ENCODE measurements around the gene ZMYND8. TPM values are rescaled to one million over a fixed set of nuclear protein-coding genes. Genes with fewer than 3 reads are reported as not detected.
A peak's percentile ranks its signal among the peaks of the same experiment; 100 is the strongest.
"Not testable (repeated sequence)": the region's sequence is repeated elsewhere in the genome, so short reads cannot be mapped to it uniquely, and the experiment has no call there.

ZMYND8 gene
- polyA plus RNA-seq, 3 donors, result 41.8 to 44.2 (median 43.6) TPM

DNA sequence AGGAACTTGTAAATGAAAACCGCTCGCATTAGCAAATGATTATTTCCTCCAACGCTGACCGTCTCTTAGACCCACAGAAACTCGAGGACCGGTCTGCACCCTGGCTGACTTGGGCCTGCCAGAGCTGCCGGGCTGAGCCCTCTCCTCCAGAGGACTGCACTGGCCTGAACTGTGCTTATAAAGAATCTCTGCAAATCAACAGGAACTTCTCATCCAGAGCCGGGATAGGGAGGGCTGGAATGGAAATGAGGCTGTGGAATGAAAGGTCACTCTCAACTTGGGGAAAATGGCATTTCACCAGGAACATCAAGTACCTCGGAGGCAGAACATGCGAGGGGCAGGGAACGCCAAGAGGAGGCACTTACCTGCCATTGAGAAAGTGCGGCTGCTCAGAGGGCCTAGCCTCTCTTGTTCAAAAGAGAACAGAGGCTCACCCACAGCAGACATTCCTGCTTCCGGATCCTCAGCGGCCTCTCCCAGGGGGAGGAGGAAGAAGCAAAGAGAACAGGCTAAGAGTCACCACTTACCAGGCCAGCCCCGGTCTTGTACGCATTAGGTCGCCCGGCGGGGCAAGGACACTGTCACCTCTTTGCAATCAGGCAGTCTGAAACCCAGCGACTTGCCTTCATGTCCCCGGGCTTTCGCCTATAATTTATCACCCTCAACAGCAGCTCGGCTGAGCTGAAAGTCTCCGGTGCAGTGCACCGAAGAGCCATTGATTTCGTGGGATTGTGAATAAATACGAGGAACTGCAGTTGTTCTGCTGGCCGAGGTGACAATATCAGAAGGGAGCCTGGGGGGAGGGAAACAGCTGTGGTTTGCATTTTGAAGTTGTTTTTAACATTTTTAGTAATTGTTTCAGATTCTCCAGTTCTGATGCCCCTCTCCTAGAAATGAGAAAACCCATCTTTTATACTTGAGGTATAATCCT lies 37.6 kb downstream of the ZMYND8 start:
- peak in 3 of 11 donors; percentile 59 to 65 (median 60) for DNase-seq (ENCODE audit: extremely low read depth in 1 of 11, low read depth in 9 of 11, low spot score in 4 of 11)

DNA sequence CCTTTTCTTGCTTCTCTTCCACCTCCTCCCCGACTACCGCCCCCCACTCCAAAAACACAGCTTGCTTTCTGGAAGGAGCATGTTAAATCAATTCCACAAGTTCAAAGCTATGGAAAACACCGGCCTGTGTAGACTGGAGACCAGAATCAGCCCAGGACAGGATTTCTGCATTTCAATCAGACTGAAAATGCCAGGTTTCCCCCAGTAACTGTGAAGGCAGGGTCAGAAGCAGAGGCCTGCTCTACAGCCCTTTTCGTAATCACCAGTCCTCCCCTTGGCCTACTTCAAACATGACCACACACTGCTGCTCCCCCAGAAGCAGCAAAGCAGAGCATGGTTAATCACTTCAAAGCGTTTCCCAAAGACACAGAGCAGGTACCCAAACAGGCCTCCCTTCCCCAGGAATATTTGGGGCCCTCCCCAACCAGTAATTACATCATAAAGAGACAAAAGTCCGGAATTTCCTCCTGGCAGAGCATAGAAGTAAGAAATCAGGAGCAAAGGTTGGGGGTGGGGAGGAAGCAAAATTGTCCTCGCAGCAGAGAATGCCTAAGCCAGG lies 38.4 kb downstream of the ZMYND8 start:
- peak in 2 of 11 donors; percentile 65 to 67 for DNase-seq (ENCODE audit: extremely low read depth in 1 of 11, low read depth in 9 of 11, low spot score in 4 of 11)

GRCh38 chr20:47317127-47317895 lies 39.2 kb downstream of the ZMYND8 start:
- DNase-seq (ENCODE audit: extremely low read depth in 1 of 11, low read depth in 9 of 11, low spot score in 4 of 11), result peak in 1 of 11 donors; percentile 66

GRCh38 chr20:47316776-47317126 lies 39.7 kb downstream of the ZMYND8 start:
- no peak for DNase-seq (ENCODE audit: extremely low read depth in 1 of 11, low read depth in 9 of 11, low spot score in 4 of 11)

DNA sequence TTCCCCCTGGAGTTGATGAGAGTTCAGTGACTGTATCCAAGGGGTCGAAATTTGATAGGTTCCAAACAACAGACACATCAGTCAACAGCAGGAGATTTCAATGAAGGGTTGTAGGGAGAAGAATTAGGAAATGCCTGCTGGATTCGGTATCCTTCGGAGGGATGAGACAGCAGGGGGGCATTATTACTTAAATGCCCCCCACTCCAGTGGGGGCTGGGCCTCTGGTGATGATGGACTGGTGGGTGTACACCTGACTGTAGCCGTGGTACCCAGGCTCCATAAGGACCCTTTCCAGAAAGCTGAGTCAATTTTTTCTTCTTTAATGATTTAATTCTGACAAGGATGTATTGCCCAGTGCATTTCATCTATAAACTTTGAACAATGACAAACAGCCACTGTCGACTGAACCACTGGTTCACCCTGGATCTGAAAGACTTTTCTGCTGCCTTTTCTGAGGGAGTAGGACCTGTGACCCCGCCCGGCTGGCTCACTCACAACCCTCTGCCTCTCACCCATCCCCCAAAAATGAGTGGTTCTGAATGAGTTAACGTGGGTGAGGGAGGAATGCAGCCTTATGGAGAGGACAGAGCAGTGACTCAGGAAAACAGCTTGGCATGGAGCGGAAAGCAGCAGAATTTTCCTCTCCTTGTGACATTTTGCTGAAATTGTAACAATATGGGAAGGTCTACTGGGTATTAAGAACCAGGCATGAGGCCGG lies 41.0 kb downstream of the ZMYND8 start:
- peak in 1 of 11 donors; percentile 51 for DNase-seq (ENCODE audit: extremely low read depth in 1 of 11, low read depth in 9 of 11, low spot score in 4 of 11)

DNA sequence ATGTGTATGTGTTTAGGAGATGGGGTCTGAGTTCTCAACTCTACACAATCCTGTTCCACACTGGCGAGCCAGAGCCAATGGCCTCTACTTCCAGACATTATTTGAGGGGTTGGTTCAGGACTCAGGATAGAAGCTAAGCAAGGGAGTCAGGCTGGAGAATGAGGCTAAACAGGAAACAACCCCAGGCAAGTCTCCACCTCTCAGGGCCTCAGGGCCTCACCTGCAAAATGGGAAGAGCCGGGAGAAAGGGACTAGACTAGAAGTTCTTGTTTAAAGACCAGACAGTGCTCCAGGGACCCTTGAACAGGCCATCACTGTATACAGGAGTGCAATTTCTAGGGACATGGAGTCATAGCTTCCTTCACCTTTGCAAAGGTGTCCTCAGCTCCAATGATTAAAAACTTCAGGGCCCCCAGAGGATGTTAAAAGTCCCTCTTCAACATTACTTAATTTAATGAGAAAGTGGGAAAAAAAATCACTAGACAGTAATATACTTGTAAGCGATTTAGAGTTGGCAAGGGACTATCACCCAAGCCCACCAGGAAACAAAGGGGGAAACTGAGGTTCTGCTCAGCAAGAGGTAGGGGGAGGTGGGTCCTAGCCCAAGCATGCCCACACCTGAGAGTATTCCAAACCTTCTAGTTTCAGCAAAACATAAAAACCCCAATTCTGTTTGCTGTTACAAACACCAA lies 41.7 kb downstream of the ZMYND8 start:
- no peak for DNase-seq (ENCODE audit: extremely low read depth in 1 of 11, low read depth in 9 of 11, low spot score in 4 of 11)

- no peak for DNase-seq (ENCODE audit: extremely low read depth in 1 of 11, low read depth in 9 of 11, low spot score in 4 of 11)
Observed at GRCh38 chr20:47311967-47312681, 44.4 kb downstream of the ZMYND8 start.

DNA sequence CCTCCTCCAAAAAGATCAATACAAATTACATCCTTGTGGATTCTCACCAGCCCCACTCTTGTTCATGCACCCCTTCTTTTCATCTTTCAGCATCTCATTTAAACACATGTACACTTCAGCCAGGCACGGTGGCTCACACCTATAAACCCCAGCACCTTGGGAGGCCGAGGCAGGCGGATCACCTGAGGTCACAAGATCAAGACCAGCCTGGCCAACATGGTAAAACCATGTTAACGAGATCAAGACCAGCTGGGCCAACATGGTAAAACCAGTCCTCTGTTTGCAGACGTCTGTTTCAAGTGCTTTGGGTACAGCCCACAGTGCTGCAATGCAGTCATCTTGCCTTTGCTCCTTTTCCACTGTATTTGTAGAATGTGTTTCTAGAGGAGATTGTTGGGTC lies 45.3 kb downstream of the ZMYND8 start:
- DNase-seq (ENCODE audit: extremely low read depth in 1 of 11, low read depth in 9 of 11, low spot score in 4 of 11), result no peak

- DNase-seq (ENCODE audit: extremely low read depth in 1 of 11, low read depth in 9 of 11, low spot score in 4 of 11), result no peak
Observed at GRCh38 chr20:47310729-47311128, 45.8 kb downstream of the ZMYND8 start.

GRCh38 chr20:47309806-47310426 lies 46.6 kb downstream of the ZMYND8 start:
- no peak for DNase-seq (ENCODE audit: extremely low read depth in 1 of 11, low read depth in 9 of 11, low spot score in 4 of 11)

GRCh38 chr20:47309394-47309793 lies 47.1 kb downstream of the ZMYND8 start:
- no peak for DNase-seq (ENCODE audit: extremely low read depth in 1 of 11, low read depth in 9 of 11, low spot score in 4 of 11)

DNA sequence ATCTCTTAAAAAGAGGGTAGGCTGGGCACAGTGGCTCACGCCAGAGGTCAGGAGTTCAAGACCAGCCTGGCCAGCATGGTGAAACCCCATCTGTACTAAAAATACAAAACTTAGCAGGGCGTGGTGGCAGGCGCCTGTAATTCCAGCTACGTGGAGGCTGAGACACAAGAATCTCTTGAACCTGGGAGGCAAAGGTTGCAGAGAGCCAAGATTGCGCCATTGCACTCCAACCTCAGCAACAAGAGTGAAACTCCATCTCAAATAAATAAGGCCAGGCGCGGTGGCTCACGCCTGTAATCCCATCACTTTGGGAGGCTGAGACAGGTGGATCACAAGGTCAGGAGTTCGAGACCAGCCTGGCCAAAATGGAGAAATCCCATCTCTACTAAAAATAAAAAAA lies 48.9 kb downstream of the ZMYND8 start:
- not testable (repeated sequence) for DNase-seq (ENCODE audit: extremely low read depth in 1 of 11, low read depth in 9 of 11, low spot score in 4 of 11)

DNA sequence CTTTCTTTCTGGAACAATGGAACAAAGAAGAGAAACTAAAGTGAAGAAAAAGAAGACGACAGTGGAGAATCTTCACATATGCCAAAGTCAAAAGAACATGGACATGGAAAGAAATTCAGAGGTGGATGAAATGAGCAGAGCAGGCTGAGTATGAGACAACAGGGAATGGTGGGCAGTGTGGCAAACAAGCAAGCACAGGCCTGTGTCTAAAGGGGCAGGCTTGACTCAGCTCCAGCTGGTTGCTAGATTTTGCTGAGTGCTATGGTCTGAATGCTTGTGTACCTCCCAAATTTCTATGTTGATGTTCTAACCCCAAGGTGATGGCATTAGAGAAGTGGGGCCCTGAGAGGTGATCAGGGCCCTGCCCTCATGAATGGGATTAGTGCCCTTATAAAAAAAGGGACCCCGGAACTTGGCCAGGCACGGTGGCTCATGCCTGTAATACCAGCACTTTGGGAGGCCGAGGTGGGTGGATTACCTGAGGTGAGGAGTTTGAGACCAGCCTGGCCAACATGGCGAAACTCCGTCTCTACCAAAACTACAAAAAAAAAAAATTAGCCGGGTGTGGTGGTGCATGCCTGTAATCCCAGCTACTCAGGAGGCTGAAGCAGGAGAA lies 49.6 kb downstream of the ZMYND8 start:
- DNase-seq (ENCODE audit: extremely low read depth in 1 of 11, low read depth in 9 of 11, low spot score in 4 of 11), result no peak

- no peak for DNase-seq (ENCODE audit: extremely low read depth in 1 of 11, low read depth in 9 of 11, low spot score in 4 of 11)
Observed at GRCh38 chr20:47306095-47306494, 50.4 kb downstream of the ZMYND8 start.

DNA sequence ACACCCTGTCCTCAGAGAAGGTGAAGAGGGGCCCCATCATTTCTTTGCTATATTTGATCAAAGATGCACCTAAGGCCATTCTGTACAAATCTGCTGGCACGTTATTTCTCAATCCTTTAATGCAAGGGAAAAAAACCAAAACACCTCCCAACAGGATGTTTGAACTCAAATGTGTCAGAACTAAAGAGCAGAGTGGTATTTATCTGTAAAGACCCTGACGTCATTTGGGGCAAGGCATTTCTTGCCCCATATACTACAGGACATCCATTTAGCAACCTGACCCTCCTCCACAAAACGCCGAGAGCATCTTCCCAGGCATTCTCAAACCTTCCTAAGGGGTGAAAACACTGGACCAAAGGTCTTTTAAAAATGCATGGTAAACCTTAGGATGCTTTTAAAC lies 50.8 kb downstream of the ZMYND8 start:
- no peak for DNase-seq (ENCODE audit: extremely low read depth in 1 of 11, low read depth in 9 of 11, low spot score in 4 of 11)

GRCh38 chr20:47304287-47304686 lies 52.2 kb downstream of the ZMYND8 start:
- no peak for DNase-seq (ENCODE audit: extremely low read depth in 1 of 11, low read depth in 9 of 11, low spot score in 4 of 11)

- no peak for DNase-seq (ENCODE audit: extremely low read depth in 1 of 11, low read depth in 9 of 11, low spot score in 4 of 11)
Observed at GRCh38 chr20:47303736-47304135, 52.8 kb downstream of the ZMYND8 start.
